ENCODE results near the gene TRPM3.

Gene TRPM3

GRCh38 chr9:70878576-70878975 lies 242.8 kb downstream of the TRPM3 start:
- DNase-seq: no peak

GRCh38 chr9:70874451-70874850 lies 247.0 kb downstream of the TRPM3 start:
- no peak for DNase-seq

- no peak for DNase-seq
These were observed 247.9 kb downstream of the TRPM3 start for GRCh38 chr9:70873506-70873905.

GRCh38 chr9:70868661-70869652 lies 252.5 kb downstream of the TRPM3 start:
- DNase-seq: no peak

GRCh38 chr9:70868041-70868440 lies 253.4 kb downstream of the TRPM3 start:
- DNase-seq: no peak

- no peak for DNase-seq
These were observed 255.9 kb downstream of the TRPM3 start for GRCh38 chr9:70865471-70865870.

GRCh38 chr9:70861797-70862196 lies 259.6 kb downstream of the TRPM3 start:
- DNase-seq: no peak

- DNase-seq: no peak
These were observed 260.0 kb downstream of the TRPM3 start for GRCh38 chr9:70861376-70861775.

- no peak for DNase-seq
These were observed 261.7 kb downstream of the TRPM3 start for GRCh38 chr9:70859694-70860093.

- no peak for DNase-seq
These were observed 265.0 kb downstream of the TRPM3 start for GRCh38 chr9:70856411-70856810.

- DNase-seq: no peak
These were observed 268.6 kb downstream of the TRPM3 start for GRCh38 chr9:70852711-70853240.

- DNase-seq: no peak
These were observed 281.2 kb downstream of the TRPM3 start for GRCh38 chr9:70840266-70840665.

GRCh38 chr9:70835323-70835722 lies 286.1 kb downstream of the TRPM3 start:
- DNase-seq: no peak

GRCh38 chr9:70832492-70832891 lies 288.9 kb downstream of the TRPM3 start:
- DNase-seq: no peak

GRCh38 chr9:70830618-70831017 lies 290.8 kb downstream of the TRPM3 start:
- DNase-seq: no peak

GRCh38 chr9:70829591-70830265 lies 291.7 kb downstream of the TRPM3 start:
- no peak for DNase-seq

- DNase-seq: no peak
These were observed 294.9 kb downstream of the TRPM3 start for GRCh38 chr9:70826562-70826961.

GRCh38 chr9:70823284-70823683 lies 298.1 kb downstream of the TRPM3 start:
- no peak for DNase-seq

- DNase-seq: no peak
These were observed 304.1 kb downstream of the TRPM3 start for GRCh38 chr9:70817311-70817710.

GRCh38 chr9:70816891-70817290 lies 304.5 kb downstream of the TRPM3 start:
- DNase-seq: no peak

- DNase-seq: no peak
These were observed 305.1 kb downstream of the TRPM3 start for GRCh38 chr9:70816316-70816715.

- no peak for DNase-seq
These were observed 306.8 kb downstream of the TRPM3 start for GRCh38 chr9:70814597-70814996.

- DNase-seq: no peak
These were observed 308.3 kb downstream of the TRPM3 start for GRCh38 chr9:70813141-70813540.

- DNase-seq: no peak
These were observed 309.8 kb downstream of the TRPM3 start for GRCh38 chr9:70811638-70812037.

All from activated CD4-positive, alpha-beta T cell treated with anti-CD3 and anti-CD28 coated beads for 4 hours (primary cell).